Activated CD4-positive, alpha-beta memory T cell treated with anti-CD3 and anti-CD28 coated beads, Interleukin-2, amount 10 ng/mL, durations not matched to agents 7 days and 5 days (primary cell): Measurements from ENCODE around the gene SRGAP1. TPM values are rescaled to one million over a fixed set of nuclear protein-coding genes. Genes with fewer than 3 reads are reported as not detected.

Experiments
- CTCF ChIA-PET: fragments of 350-600 bp; sonication (Branson Sonifier 250); formaldehyde crosslinking; loops from one replicate; lab custom pipeline; 2021; ENCODE audit warnings: antibody characterized with exemption, inconsistent platforms; lab: Charles Lee
- POLR2A ChIA-PET: fragments of 350-600 bp; sonication (Branson Sonifier 250); formaldehyde crosslinking; loops from one replicate; lab custom pipeline; 2021; ENCODE audit warnings: antibody characterized with exemption; lab: Charles Lee
- DNase-seq: peaks from one replicate; pipeline ENCODE4 v3.0.0-alpha.2; 2020
- H3K27ac Mint-ChIP-seq: one replicate; pipeline ENCODE4 v1.8.0; 2021; ENCODE audit warnings: mild to moderate bottlenecking, mixed read lengths
- H3K27me3 Mint-ChIP-seq: one replicate; pipeline ENCODE4 v1.8.0; 2021; ENCODE audit warnings: mixed read lengths
- H3K36me3 Mint-ChIP-seq: one replicate; pipeline ENCODE4 v1.8.0; 2021; ENCODE audit warnings: low read depth, mixed read lengths
- H3K4me1 Mint-ChIP-seq: one replicate; pipeline ENCODE4 v1.8.0; 2021; ENCODE audit warnings: mixed read lengths
- H3K4me3 Mint-ChIP-seq: one replicate; pipeline ENCODE4 v1.8.0; 2021; ENCODE audit warnings: mild to moderate bottlenecking, mixed read lengths
- H3K9me3 Mint-ChIP-seq: one replicate; pipeline ENCODE4 v1.8.0; 2021; ENCODE audit warnings: mixed read lengths
- total RNA-seq, 2 experiments: library from RNA; stranded (reverse); gene quantifications; one replicate each; pipeline ENCODE4 v1.2.3, GENCODE V29; 2021

The SRGAP1 gene
- total RNA-seq, 2 experiments from 2014 or later = not detected

- Mint-ChIP-seq H3K27me3 (peaks cover 2% of the 10 kb centered on the region), H3K4me1 (no peaks in the 10 kb centered on the region), H3K36me3 (no peaks in the 10 kb centered on the region), H3K4me3 (no peak overlapping the region), H3K27ac (no peak overlapping the region), H3K9me3 (no peaks in the 10 kb centered on the region)
- POLR2A ChIA-PET = no interaction called here
- DNase-seq = no peak
- CTCF ChIA-PET = no interaction called here
Observed at GRCh38 chr12:63985945-63986344, 141.4 kb downstream of the SRGAP1 start.

GRCh38 chr12:63989301-63989845 lies 144.9 kb downstream of the SRGAP1 start:
- no peaks in the 10 kb centered on the region for H3K36me3 Mint-ChIP-seq
- no peak overlapping the region for H3K4me3 Mint-ChIP-seq
- H3K27me3 Mint-ChIP-seq = peaks cover 10% of the 10 kb centered on the region
- no peaks in the 10 kb centered on the region for H3K9me3 Mint-ChIP-seq
- ChIA-PET POLR2A (no interaction called here), CTCF (no interaction called here)
- no peak for DNase-seq
- no peak overlapping the region for H3K27ac Mint-ChIP-seq
- H3K4me1 Mint-ChIP-seq = no peaks in the 10 kb centered on the region

DNA sequence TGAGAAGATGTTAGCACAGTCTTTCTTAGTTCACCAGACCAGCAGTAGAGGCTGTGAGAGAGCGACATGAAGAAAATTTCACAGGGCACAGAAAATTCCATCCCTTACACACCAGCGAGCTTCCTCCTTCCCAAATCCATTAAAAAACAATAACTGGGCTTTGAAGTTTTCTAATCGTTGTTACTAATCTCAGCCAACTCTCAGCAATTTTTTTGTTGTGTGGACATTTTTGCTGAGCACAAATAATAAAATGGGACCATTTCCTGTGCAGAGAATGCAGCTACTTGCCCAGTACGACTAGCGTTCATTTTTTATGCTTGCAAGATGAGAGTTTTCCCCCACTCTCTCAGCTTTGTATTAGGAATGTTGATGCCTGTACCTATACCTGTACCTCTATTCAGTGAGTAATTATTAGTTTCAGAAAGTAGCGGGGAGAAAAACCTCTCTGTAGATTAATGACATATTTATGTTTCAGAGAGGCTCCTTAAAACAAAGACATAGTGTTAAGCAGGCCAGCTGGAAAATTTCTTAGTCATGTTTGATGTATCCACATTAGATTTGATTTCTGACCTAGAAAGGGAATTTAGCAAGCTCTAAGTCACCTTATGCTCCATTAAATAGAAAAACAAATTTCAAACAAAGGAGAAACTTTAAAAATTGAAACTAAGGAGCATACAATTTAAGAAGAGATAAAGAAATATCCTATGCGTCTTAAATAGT lies 146.5 kb downstream of the SRGAP1 start:
- Mint-ChIP-seq H3K36me3 (no peaks in the 10 kb centered on the region), H3K9me3 (no peaks in the 10 kb centered on the region), H3K27ac (no peak overlapping the region), H3K4me1 (no peaks in the 10 kb centered on the region), H3K27me3 (peaks cover 13% of the 10 kb centered on the region), H3K4me3 (no peak overlapping the region)
- no peak for DNase-seq
- ChIA-PET CTCF (no interaction called here), POLR2A (no interaction called here)

- no peaks in the 10 kb centered on the region for H3K9me3 Mint-ChIP-seq
- H3K4me3 Mint-ChIP-seq = no peak overlapping the region
- ChIA-PET POLR2A (no interaction called here), CTCF (no interaction called here)
- no peaks in the 10 kb centered on the region for H3K36me3 Mint-ChIP-seq
- H3K27me3 Mint-ChIP-seq = peaks cover 11% of the 10 kb centered on the region
- DNase-seq = no peak
- no peak overlapping the region for H3K27ac Mint-ChIP-seq
- H3K4me1 Mint-ChIP-seq = no peaks in the 10 kb centered on the region
Observed at GRCh38 chr12:63994704-63995103, 150.2 kb downstream of the SRGAP1 start.

- Mint-ChIP-seq H3K9me3 (no peaks in the 10 kb centered on the region), H3K27ac (no peak overlapping the region), H3K36me3 (no peaks in the 10 kb centered on the region), H3K4me1 (no peaks in the 10 kb centered on the region), H3K27me3 (peaks cover 11% of the 10 kb centered on the region), H3K4me3 (no peak overlapping the region)
- POLR2A ChIA-PET = no interaction called here
- no peak for DNase-seq
- CTCF ChIA-PET = no interaction called here
Observed at GRCh38 chr12:63995512-63995911, 151.0 kb downstream of the SRGAP1 start.

- Mint-ChIP-seq H3K9me3 (no peaks in the 10 kb centered on the region), H3K4me1 (no peaks in the 10 kb centered on the region), H3K36me3 (no peaks in the 10 kb centered on the region), H3K27ac (no peak overlapping the region), H3K27me3 (peaks cover 10% of the 10 kb centered on the region), H3K4me3 (no peak overlapping the region)
- CTCF ChIA-PET = no interaction called here
- no peak for DNase-seq
- POLR2A ChIA-PET = no interaction called here
Observed at GRCh38 chr12:63996556-63996955, 152.1 kb downstream of the SRGAP1 start.

- Mint-ChIP-seq H3K36me3 (no peaks in the 10 kb centered on the region), H3K4me1 (no peaks in the 10 kb centered on the region), H3K4me3 (no peak overlapping the region), H3K9me3 (no peaks in the 10 kb centered on the region), H3K27ac (no peak overlapping the region), H3K27me3 (peaks cover 5% of the 10 kb centered on the region)
- ChIA-PET POLR2A (no interaction called here), CTCF (no interaction called here)
- DNase-seq = no peak
Observed at GRCh38 chr12:63997198-63997597, 152.7 kb downstream of the SRGAP1 start.

GRCh38 chr12:63998584-63998983 lies 154.1 kb downstream of the SRGAP1 start:
- ChIA-PET POLR2A (no interaction called here), CTCF (no interaction called here)
- Mint-ChIP-seq H3K36me3 (no peaks in the 10 kb centered on the region), H3K4me3 (no peak overlapping the region), H3K9me3 (no peaks in the 10 kb centered on the region), H3K4me1 (no peaks in the 10 kb centered on the region), H3K27ac (no peak overlapping the region), H3K27me3 (peaks cover 3% of the 10 kb centered on the region)
- DNase-seq = no peak

- Mint-ChIP-seq H3K27ac (no peak overlapping the region), H3K4me1 (no peaks in the 10 kb centered on the region), H3K9me3 (no peaks in the 10 kb centered on the region), H3K4me3 (no peak overlapping the region), H3K27me3 (peaks cover under 1% of the 10 kb centered on the region), H3K36me3 (no peaks in the 10 kb centered on the region)
- ChIA-PET POLR2A (no interaction called here), CTCF (no interaction called here)
- no peak for DNase-seq
Observed at GRCh38 chr12:63999853-64000252, 155.4 kb downstream of the SRGAP1 start.

DNA sequence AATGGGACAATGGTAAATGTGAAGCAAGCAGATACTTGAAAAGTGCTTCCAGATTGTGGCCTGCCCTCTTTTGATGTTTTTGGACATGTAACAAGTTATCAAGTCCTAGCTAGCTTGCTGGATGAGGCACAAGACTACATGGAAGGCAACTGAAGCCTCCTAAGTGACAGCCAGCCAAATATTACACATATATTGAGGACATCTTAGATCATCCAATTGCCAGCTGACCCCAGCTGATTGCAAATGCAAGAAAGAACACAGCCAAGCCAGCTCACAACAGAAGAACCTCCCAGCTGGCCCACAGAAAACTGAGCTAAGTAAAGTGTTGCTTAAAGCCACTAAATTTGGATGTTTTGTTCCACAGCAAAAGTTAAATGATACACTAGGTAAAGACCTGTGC lies 156.9 kb downstream of the SRGAP1 start:
- Mint-ChIP-seq H3K4me1 (no peaks in the 10 kb centered on the region), H3K36me3 (no peaks in the 10 kb centered on the region), H3K27me3 (no peaks in the 10 kb centered on the region), H3K9me3 (no peaks in the 10 kb centered on the region), H3K4me3 (no peak overlapping the region), H3K27ac (no peak overlapping the region)
- no peak for DNase-seq
- CTCF ChIA-PET = no interaction called here
- POLR2A ChIA-PET = no interaction called here

DNA sequence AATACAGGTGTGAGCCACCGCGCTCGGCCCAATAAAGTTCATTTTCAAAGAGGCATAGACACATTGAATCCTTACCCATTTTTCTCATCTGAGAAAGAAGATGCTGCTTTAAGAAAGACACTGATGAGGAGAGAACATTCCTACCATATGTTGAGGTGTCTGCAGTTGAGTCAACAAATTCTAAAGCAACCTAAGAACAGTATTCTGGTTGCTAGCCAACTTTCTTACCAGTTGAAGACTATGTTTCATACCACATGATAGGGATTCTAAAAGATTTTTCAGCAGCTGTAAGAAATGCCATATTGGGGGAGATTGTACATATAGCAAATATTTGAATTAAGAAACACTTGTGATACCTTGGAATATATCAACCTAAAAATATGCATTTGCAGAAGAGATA lies 160.1 kb downstream of the SRGAP1 start:
- POLR2A ChIA-PET = no interaction called here
- Mint-ChIP-seq H3K36me3 (no peaks in the 10 kb centered on the region), H3K27ac (no peak overlapping the region), H3K27me3 (no peaks in the 10 kb centered on the region), H3K4me3 (no peak overlapping the region), H3K9me3 (no peaks in the 10 kb centered on the region), H3K4me1 (no peaks in the 10 kb centered on the region)
- CTCF ChIA-PET = no interaction called here
- DNase-seq = no peak

DNA sequence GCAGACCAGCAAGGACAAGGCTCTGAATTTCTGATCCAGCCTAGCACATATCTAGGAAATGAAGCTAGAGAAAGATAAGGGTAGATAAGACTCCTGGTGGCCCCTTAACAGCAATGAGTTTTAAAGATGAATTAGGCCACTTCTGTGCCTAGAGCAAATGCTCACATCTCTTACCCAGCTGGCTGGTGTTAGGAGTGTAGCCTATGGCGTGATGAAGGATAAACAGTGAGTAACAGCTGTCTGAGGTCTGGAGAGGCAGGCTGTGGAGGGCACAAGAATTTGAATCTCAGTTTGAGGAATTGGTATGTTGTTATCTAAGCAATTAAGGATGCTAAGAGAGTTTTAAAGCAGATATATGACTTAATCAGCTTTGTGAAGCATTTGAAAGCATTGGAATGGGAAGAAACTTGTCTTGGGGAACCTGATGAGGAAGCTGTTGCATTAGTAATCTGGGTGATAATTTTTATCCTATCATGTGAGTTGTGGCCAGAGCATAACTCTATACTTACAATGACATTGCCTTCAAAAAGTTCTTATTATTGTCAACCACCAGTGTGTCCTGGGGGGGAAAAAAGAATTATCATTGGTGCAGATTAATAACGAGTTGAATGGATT lies 161.8 kb downstream of the SRGAP1 start:
- Mint-ChIP-seq H3K36me3 (no peaks in the 10 kb centered on the region), H3K27ac (no peak overlapping the region), H3K9me3 (no peaks in the 10 kb centered on the region), H3K4me1 (no peaks in the 10 kb centered on the region), H3K4me3 (no peak overlapping the region), H3K27me3 (no peaks in the 10 kb centered on the region)
- ChIA-PET POLR2A (no interaction called here), CTCF (no interaction called here)
- no peak for DNase-seq

- Mint-ChIP-seq H3K4me1 (no peaks in the 10 kb centered on the region), H3K9me3 (no peaks in the 10 kb centered on the region), H3K36me3 (no peaks in the 10 kb centered on the region), H3K4me3 (no peak overlapping the region), H3K27ac (no peak overlapping the region), H3K27me3 (no peaks in the 10 kb centered on the region)
- no peak for DNase-seq
- POLR2A ChIA-PET = no interaction called here
- CTCF ChIA-PET = no interaction called here
Observed at GRCh38 chr12:64007853-64008252, 163.4 kb downstream of the SRGAP1 start.

- ChIA-PET POLR2A (no interaction called here), CTCF (no interaction called here)
- Mint-ChIP-seq H3K4me3 (no peak overlapping the region), H3K36me3 (no peaks in the 10 kb centered on the region), H3K4me1 (no peaks in the 10 kb centered on the region), H3K9me3 (no peaks in the 10 kb centered on the region), H3K27me3 (no peaks in the 10 kb centered on the region), H3K27ac (no peak overlapping the region)
- no peak for DNase-seq
Observed at GRCh38 chr12:64008596-64008995, 164.1 kb downstream of the SRGAP1 start.
